UCSD-AML1 (cell line): ENCODE results near the gene CEP85L.

Experiments
- DNase-seq: peaks from one replicate; lab custom pipeline; 2025; ENCODE audit not compliant: unreplicated experiment; lab: John Stamatoyannopoulos, UW

Gene CEP85L

GRCh38 chr6:118580585-118581419 is 70.6 kb downstream of the CEP85L start:
- peak; percentile 18 for DNase-seq

GRCh38 chr6:118579786-118580185 is 71.6 kb downstream of the CEP85L start:
- DNase-seq: no peak

- DNase-seq: no peak
Observed at GRCh38 chr6:118578617-118579016, 72.8 kb downstream of the CEP85L start.

GRCh38 chr6:118577972-118578371 is 73.4 kb downstream of the CEP85L start:
- DNase-seq: no peak

GRCh38 chr6:118574051-118574865 is 77.1 kb downstream of the CEP85L start:
- DNase-seq: no peak

GRCh38 chr6:118571121-118571520 is 80.3 kb downstream of the CEP85L start:
- no peak for DNase-seq

DNA sequence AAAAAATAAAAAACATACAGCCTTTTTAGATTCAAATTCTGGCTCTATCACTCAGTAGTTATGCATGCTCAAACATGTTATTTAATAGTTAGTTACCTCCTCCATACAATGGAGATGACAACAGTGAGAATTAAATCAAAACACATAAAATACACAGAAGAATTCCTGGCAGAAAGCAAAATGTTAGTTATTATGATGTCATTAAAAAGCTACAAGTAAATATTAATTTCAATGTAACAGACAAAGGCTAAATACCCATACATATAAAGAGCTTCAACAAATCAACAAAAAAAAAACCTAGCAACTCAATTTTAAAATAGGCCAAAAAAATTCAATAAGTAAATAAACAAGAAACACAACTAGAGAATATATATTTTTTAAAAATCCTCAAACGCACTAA is 81.9 kb downstream of the CEP85L start:
- no peak for DNase-seq

DNA sequence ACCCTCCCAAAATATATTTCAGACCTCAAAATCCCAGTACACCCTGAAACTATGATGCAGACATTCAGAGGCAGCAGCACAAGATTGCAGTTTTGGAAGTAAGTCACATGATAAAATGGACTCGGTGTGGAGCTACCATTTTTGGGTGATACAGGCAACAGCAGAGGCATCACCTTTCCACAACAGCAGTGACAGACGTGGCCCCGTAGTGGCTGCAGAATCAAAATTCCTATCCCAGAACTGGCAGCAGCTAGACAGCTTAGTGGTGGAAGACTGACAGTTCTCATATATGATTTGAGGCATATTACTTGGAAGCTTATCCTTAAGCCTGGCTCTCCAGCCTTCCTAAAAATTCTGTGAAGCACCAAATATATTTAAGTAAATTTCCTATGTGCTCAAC is 83.4 kb downstream of the CEP85L start:
- DNase-seq: no peak

DNA sequence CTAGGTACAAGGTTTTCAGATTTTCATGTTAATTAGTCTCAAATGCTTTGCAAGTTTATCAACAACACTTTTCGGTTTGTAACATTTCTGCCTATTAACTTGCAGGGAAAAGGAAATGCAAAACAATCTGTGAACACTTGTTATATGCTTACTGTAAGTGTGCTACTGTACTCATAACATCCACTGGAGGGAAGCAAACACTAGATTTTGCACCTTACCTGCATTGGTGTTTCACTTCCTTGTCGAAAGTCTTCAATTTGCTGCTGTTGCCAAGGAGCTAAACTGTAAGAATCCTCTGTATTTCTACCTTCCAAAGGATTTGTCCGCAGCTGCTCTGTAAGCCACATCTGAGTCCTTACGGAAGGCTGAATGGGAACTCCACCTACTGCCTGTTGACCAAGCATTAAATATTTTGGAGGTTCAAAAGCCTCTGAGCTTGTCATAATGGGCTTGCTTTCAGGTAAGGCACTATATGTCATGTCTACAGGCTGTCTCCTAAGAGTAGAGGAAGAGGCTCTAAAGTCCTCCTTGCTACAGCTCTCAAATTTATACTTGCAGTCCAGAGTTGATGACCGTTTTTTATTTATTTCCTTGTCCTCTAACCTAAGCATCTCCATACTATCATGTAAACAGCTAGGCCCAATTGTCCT is 86.0 kb downstream of the CEP85L start:
- DNase-seq: no peak

GRCh38 chr6:118562959-118563358 is 88.4 kb downstream of the CEP85L start:
- no peak for DNase-seq

- DNase-seq: no peak
Observed at GRCh38 chr6:118562248-118562647, 89.1 kb downstream of the CEP85L start.

- no peak for DNase-seq
Observed at GRCh38 chr6:118559659-118560058, 91.7 kb downstream of the CEP85L start.

GRCh38 chr6:118558464-118559217 is 92.8 kb downstream of the CEP85L start:
- DNase-seq: no peak

DNA sequence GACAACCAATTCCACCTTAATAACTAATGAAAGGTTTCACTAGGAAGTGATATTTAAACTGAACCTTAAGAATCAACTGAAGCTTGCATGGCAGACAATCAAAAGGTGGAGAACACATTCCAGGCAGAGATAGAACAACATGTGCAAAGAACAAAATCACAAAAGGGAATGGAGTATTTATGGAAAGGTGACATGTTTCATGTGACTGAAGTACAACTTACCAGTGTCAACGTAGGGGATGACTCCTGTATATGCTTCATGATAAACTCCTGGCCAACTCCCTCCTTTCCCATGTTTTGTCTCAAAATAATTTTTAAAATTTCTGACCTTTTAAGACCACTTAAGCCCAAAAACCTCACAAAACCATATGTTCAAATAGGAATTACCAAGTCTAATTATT is 96.7 kb downstream of the CEP85L start:
- DNase-seq: no peak

GRCh38 chr6:118553132-118553531 is 98.3 kb downstream of the CEP85L start:
- no peak for DNase-seq

DNA sequence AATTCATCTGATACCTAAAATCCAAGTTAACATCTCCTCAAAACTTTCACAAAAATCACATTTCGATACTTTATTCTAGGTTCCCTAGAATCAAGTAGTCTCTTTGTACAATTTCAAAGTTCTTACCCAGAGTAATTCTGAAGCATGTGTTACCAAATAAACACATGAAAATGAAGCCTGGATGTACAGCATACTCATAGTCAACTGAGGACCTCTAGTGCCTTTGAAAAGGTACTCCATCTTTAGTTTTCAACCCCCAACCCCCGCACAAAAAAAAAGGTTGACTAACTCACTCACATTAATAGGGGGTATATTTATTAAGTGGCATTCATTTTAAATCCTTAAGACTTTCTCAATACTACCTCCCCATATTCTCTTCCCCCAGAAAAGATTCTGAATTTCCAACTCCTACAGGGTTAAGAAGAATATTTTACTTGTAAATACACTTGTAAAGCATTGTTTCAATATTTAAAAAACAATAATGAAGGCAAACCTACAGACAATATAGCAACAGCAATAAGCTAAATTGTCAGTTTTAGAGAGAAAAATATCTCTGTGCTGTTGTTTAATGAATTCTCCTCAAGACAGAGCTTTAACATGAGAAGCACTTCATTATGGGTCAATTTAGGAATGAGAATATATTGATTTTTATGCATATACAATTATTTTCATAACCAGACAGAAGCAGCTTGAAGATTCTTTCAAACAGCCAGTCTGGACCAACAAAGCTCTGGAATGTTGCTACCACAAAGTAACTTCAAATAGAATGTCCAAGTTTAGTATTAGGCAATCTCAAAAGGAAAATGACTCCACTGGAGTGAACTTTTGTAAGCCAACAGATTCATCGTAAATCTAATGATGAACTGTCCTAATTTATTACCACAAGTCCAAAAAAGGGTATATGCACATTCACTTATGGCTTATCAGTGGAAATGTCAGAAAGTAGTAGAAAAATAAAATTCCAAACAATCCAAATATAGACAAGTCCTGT is 100.0 kb downstream of the CEP85L start:
- DNase-seq: no peak

- no peak for DNase-seq
Observed at GRCh38 chr6:118548613-118549012, 102.8 kb downstream of the CEP85L start.

DNA sequence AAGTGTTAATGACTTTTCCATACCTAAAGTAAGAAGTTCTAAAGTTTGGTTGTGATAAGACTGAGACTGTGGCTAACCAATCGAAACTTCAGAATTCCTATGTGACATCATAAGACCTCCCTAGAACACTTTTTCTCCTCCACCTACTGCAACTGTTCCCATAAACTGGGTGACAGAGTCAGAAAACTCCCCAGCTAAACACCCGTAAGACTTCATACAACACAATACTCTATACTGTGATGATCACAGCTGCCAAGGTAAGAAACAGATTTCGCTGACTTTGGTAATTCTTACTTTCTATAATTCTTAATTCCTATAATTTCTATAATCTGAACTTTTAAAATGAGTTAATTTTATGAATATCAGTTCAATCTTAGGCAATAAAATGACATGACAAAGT is 103.3 kb downstream of the CEP85L start, which contains the start of gene PLN:
Gene PLN, plus strand, starts transcription at position 161 of the 400 bp plus-strand sequence. CDS start 10,626 bp downstream, outside the sequence.
- no peak for DNase-seq

DNA sequence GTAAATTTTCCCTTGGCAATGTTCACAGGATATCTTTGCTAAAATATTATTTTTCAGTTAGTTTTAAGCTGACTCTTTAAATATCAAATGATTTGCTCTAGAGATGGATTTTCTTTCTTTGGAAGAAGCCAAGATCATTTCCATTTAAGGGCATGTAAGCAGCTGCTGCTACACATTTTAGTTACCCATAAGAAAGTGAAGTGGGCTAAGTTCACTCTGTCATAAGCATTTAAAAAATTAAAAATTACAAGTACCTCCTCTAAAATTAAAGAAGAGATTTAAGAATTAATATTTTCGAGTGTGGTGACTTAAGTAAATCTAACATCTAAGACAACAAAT is 104.5 kb downstream of the CEP85L start:
- DNase-seq: no peak
